Left renal cortex interstitium (tissue), 4 donors: ENCODE measurements around the gene KDM2B. TPM values are rescaled to one million over a fixed set of nuclear protein-coding genes. Genes with fewer than 3 reads are reported as not detected.
"Not testable (repeated sequence)": the region's sequence is repeated elsewhere in the genome, so short reads cannot be mapped to it uniquely, and the experiment has no call there.

Source experiments
- DNase-seq, 4 donors: peaks; one replicate each; pipeline ENCODE4 v3.0.0-alpha.2; 2013; ENCODE audit warnings: low read depth in 4 of 4, low spot score in 2 of 4, missing footprints in 1 of 4
- polyA plus RNA-seq, 4 donors: library from polyadenylated mRNA; unstranded; fragments of 120-200 nt; gene quantifications; one replicate each; pipeline ENCODE4 v1.2.1, GENCODE V29; 2013; ENCODE audit not compliant: insufficient read length in 4 of 4

KDM2B gene
- polyA plus RNA-seq, 4 donors: 64.1 to 88.8 (median 73.2) TPM

GRCh38 chr12:121507984-121508383 is 72.8 kb downstream of the KDM2B start:
- no peak for DNase-seq

GRCh38 chr12:121507245-121507644 is 73.6 kb downstream of the KDM2B start:
- no peak for DNase-seq

GRCh38 chr12:121505513-121505912 is 75.3 kb downstream of the KDM2B start:
- DNase-seq: no peak

- no peak for DNase-seq
Observed at GRCh38 chr12:121504505-121504904, 76.3 kb downstream of the KDM2B start.

GRCh38 chr12:121503395-121503794 is 77.4 kb downstream of the KDM2B start:
- no peak for DNase-seq

- DNase-seq: no peak
Observed at GRCh38 chr12:121501946-121502345, 78.9 kb downstream of the KDM2B start.

GRCh38 chr12:121499929-121500793 is 80.7 kb downstream of the KDM2B start:
- peak; percentile 50 to 73 (median 60) for DNase-seq

- DNase-seq: no peak
Observed at GRCh38 chr12:121495746-121496145, 85.1 kb downstream of the KDM2B start.

- no peak for DNase-seq
Observed at GRCh38 chr12:121494093-121494787, 86.6 kb downstream of the KDM2B start.

GRCh38 chr12:121490401-121491281 is 90.2 kb downstream of the KDM2B start:
- peak in 1 of 4 donors; percentile 48 for DNase-seq

GRCh38 chr12:121489874-121490273 is 90.9 kb downstream of the KDM2B start:
- no peak for DNase-seq

- DNase-seq: no peak
Observed at GRCh38 chr12:121484967-121485366, 95.9 kb downstream of the KDM2B start.

- DNase-seq: not testable (repeated sequence)
Observed at GRCh38 chr12:121484564-121484963, 96.3 kb downstream of the KDM2B start.

- no peak for DNase-seq
Observed at GRCh38 chr12:121483949-121484348, 96.9 kb downstream of the KDM2B start.

- no peak for DNase-seq
Observed at GRCh38 chr12:121476477-121476876, 104.3 kb downstream of the KDM2B start.

- DNase-seq: no peak
Observed at GRCh38 chr12:121475279-121475678, 105.5 kb downstream of the KDM2B start.

GRCh38 chr12:121472150-121472905 is 108.5 kb downstream of the KDM2B start:
- no peak for DNase-seq

GRCh38 chr12:121470751-121471150 is 110.1 kb downstream of the KDM2B start:
- no peak for DNase-seq

GRCh38 chr12:121468499-121468801 is 112.4 kb downstream of the KDM2B start:
- DNase-seq: no peak
